Glomerular endothelial cell (primary cell): ENCODE results near the gene LRRC32. TPM values are rescaled to one million over a fixed set of nuclear protein-coding genes. Genes with fewer than 3 reads are reported as not detected.

Experiments
- DNase-seq: peaks from one replicate; pipeline ENCODE4 v3.0.0-alpha.2; 2011; ENCODE audit warnings: low read depth, low spot score; ENCODE audit errors: extremely low read depth
- total RNA-seq: library from RNA; depleted of rRNA; stranded (reverse); fragments of >200 nt; gene quantifications from 2 replicates; pipeline ENCODE4 v1.2.3, GENCODE V29; 2015

The LRRC32 gene
- total RNA-seq, 1 donor from 2014 or later, result 177 TPM

DNA sequence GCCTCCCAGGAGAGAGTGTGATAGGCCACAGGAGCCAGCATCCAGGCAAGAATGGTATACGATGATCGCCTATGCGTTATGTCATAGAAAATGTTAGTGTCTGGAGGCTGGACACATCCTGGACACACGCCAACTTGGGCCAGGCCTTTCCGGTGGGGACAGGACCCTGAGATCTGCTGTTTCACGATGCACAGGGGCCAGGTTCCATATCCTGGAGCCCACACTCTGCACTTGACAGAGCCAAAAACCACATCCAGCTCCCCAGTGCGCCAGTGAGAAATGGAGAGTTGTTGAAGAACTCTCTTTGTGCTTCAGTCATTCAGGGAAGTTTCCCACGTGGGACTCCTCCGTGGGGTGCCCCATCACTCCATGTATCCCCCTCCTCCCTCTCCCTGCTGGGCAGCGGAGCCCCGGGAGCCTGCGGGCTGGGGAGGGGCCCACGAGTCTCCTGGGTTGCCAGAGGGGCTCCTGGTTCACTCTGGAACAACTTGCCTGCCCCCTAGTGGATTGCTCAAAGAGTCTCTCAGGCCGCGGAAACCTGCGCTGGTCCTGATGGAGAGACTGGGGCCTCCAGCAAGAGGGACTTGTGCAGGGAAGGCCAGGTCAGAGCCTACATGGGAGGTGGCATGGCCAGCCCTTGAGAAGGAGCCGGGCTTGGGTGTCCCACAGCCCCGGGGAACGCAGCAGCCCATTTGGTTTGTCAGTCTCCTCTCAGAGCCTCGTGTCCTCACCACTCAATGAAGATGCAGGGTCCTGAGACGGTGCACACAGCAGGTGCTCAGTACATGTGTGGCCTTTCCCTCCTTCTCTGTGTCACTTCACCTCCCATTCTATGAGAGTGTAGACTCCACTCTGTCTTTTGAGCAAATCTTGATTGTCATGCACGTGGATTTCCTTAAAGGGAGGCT lies 10.2 kb upstream of the LRRC32 start:
- no peak for DNase-seq

DNA sequence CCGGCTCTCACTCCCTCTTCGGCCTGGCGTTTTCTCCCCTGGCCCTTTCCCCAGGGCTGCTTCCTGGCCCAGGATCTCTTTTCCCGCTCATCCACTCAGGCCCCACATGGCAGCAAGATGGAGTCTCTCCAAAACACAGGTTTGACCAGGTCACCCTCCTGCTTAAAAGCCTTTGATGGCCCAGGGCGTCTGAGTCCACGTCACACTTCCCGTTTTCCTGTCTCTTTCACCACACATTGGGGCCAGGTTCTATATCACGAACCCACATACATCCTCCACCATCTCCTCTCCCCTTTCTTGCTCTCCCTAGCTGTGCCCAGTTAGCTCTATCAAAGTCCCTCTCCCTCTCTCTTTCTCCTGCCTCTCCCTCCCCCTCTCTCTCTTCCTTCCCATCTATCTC lies 7.8 kb upstream of the LRRC32 start:
- DNase-seq, result no peak

GRCh38 chr11:76677458-76677765 lies 6.9 kb upstream of the LRRC32 start:
- no peak for DNase-seq

GRCh38 chr11:76676636-76677457 lies 6.3 kb upstream of the LRRC32 start:
- no peak for DNase-seq

GRCh38 chr11:76674517-76675400 lies 4.2 kb upstream of the LRRC32 start:
- DNase-seq, result no peak

DNA sequence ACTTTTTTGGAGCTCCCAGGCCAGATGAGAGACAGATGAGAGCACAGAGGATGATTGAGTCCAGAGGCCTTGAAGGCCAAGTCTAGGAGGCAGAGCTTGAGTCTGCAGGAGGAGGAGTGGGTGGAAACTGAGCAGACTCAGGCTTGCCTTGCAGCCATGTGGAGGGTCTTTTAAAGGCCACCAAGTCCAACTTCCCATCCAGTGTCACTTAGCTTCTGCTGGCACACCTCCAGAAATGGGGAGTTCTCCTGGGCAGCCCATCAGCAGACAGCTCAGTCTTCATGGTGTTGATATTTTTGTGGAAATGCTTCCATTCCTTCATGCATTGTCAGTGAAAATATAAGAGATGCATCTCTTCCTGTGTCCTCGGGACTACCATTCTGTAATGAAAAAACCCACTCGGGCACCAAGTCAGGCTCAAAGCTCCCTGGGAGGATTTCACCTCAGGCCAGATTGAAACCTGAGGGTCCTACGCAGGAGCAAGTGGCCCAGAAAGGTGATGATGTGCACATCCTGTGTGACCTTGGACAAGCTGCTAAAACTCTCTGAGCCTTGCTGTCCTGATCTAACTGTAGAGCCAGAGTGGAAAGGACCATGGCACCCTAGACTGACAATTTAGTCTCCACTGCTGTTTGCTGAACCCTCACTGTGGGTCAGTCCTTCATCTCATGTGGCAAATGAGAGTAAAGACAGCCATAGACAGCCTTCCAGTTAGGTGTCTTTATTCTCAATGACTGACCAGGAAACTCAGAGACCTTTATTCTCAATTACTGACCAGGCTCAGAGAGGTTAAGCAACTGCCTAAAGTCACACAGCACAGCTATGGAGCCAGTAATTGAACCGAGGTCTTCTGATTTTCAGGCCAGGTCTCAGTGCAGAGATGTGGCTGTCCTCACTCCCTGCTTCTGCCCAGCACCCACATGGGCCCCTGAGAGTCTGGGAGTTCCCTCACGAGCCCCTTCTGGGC lies 2.9 kb upstream of the LRRC32 start:
- no peak for DNase-seq

- no peak for DNase-seq
Observed at GRCh38 chr11:76672431-76673175, 2.1 kb upstream of the LRRC32 start.

DNA sequence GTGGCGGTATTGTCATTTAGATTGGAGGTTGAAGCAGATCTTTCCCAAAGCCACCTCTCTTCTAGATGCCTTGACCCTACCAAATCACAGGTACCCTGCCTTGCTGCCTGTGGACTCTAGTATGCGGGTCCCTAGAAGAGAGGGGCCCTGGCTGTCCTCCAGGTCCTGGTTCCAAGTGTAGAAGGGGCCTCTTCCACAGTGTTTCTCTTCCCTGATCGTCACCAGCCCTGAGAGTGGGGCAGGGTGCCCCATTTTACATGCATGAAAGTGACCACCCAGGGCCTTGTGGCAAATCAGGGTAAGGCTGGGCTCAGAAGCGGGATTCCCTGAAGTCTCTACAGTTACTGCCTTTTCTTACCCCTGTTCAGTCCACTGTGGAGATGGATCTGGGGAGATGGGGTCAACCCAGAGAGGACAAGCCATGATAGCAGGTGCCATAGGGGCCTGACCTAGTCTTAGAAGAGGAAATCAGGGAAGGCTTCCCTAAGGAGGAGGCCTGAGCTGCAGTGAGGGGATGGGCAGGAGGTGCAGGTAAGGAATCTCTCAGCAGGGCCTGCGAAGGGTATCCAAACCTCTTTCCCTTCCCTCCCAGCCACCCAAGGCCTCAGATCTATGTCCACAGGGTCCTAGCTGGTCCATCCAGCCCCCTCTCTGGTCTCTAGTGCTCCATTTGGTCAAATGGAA lies 1.2 kb upstream of the LRRC32 start:
- DNase-seq, result no peak

DNA sequence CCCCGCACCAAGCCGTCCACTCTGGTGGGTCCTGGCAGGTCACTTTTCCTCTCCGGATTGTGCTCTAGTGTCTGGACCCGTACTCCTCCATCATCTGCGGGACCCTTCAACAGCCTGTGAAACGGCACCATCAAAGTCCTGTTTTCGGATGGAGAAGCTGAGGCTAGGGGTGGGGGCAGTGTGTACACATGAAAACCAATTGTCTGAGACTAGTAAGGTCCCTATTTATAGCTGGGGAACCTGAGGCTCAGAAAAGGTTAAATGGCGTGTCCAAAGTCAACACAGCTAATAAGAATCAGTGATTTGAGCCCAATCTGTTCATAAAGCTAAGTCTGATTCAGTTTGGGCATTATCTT lies 668 bp upstream of the LRRC32 start:
- DNase-seq, result no peak

DNA sequence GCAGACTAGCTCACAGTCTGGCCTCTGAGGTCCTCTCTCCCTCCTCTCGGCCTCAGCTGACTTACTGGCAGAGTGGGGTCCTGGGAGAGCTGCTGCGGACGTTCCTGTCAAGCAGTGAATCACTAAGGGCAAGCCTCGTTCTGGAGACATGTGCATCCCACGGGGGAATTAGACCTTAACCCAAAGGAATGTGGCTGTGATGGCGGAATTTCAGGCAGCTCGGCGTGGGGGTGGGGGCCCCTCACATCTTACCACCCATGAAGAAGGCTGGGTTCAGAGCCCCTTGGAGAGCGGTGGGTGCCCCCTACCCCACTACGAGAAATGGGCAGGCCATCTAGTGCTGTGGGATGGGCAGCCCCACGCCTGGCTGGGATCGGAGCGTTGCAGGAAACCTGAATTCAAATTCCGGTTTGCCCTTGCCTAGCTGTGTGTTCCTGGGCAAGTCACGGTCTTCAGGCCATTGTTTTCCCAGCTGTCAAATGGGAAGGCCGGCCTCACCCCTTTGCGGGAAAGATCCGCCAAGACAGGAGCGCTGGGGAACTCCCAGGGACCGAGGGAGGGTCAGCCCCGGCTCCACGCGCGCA lies 554 bp downstream of the LRRC32 start:
- DNase-seq, result no peak

DNA sequence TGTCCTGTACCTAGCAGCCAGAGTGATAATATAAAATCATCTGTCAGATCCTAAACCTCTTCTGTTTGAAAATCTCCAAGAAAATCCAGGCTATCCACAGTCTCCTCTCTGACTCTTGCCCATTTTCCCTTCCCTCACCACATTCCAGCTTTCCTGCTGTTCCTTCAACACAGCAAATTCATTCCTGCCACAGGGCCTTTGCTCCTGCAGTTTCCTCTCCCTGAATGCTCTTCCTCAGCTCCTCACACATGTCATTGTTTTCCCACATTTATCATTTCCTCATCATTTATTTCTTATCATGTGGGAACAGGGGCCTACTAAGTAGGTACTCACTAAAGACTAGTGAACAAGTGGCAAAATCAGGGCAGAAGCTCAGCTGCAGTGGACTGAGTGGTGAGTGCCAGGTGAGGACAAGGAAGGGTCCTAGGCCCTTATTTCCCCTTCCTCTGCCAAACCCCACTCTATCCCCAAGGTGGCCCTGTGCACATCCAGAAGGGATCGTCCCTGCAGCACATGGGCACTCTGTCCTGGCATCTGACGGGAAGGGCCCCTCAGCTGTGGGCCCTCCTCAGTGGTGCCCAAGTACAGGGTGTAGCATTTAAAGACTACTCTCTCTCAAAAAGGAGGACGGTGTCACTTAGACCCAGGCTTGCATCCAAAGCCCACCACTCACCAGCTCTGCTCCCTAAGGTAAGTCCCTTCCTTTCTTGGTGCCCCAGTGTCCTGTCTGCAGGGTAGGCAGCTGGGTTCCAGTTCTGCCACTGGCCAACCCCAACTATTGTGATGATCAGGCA lies 2.0 kb downstream of the LRRC32 start:
- no peak for DNase-seq

- no peak for DNase-seq
Observed at GRCh38 chr11:76667856-76668255, 2.7 kb downstream of the LRRC32 start.

DNA sequence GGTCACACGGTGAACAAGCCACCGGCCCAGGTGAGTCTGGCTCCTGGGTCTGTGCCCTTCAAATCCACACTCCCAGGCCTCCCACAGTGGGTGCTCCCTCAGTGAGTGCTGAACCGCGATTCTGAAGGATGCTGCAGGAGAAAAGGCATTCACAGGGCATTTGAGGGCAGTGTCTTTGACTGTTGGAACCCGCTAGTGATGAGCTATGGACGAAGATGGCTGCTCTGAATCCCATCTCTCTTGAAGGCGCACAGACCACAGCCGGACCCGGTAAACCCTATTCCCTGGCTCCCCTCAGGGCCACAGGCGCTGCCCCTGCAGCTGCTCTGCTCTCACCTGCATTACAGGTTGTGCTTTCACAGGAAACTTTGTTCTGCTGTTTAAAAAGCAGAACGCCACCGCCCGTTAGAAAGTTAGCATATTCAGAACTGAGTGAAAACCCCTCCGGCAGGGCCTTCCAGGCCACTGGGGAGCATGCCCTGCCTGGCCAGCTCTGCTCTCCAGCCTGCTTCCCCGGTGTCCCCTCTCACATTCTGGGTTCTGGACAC lies 3.2 kb downstream of the LRRC32 start:
- no peak for DNase-seq

- DNase-seq, result no peak
Observed at GRCh38 chr11:76666830-76667229, 3.7 kb downstream of the LRRC32 start.

DNA sequence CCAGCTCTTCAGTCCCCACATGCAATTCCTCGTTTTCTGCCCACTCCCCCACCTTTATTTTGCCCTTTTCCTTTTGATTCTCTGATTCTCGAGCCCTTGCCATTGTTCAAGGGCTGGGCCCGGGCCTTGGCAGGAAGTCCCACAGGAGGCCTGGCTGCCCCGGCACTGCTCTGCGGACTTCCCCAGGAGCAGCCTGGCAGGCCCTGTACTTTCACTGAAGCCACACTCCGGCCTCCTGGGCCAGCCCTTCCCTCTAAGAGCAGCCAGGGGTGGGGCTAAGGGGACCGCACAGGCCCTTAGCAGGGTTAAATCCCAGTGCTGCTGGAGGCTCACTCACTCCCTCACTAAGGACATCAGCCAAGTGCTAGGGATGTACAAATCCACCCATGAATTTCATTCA lies 4.1 kb downstream of the LRRC32 start:
- no peak for DNase-seq

- no peak for DNase-seq
Observed at GRCh38 chr11:76665921-76666351, 4.6 kb downstream of the LRRC32 start.

DNA sequence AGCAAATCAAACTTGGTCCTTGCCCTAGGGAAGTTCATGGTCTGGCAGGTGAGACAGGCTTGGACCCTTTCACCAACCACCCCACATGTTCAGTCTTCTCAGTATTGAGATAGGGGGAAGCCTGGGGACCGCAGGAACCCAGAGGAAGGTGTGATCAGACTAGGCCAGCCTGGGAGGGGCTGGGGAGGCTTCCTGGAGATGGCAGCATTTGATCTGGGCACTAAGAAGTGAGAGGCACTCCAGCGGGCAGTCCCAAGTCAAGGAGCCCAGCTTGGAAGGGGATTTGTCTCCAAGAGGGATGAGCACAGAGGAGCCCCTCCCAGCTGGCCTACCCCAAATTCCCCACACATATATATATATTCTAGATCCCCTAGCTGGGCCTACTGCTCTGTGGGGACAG lies 5.4 kb downstream of the LRRC32 start:
- no peak for DNase-seq
